ENCODE results near the gene FOXP2. TPM values are rescaled to one million over a fixed set of nuclear protein-coding genes. Genes with fewer than 3 reads are reported as not detected.

The FOXP2 gene
- total and polyA plus RNA-seq, 2 of the 13 experiments (the other 11 are each of a cell fraction or from before 2014, with no cell fraction given), result 0.90 TPM; not detected in 1

DNA sequence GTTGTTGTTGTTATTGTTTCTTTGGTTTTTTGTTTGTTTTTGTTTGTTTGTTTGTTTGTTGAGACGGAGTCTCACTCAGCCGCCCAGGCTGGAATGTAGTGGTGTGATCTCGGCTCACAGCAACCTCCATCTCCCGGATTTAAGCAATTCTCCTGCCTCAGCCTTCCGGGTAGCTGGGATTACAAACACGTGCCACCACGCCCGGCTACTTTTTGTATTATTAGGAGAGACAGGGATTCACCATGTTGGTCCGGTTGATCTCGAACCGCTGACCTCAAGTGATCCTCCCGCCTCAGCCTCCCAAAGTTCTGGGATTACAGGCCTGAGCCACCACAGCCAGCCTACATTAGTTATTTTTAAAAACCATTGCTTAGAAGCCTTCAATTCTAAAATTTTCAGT, 45.0 kb downstream of the FOXP2 start:
- no peak overlapping the region for H3K4me3 ChIP-seq (replicated peaks in 1 of 3; ENCODE audit: insufficient read depth in 1 of 3, low read depth in 2 of 3, low read length in 3 of 3)
- H3K36me3 ChIP-seq (replicated peaks in 1 of 2; ENCODE audit: control insufficient read depth in 1 of 2, insufficient read depth in 2 of 2, low read length in 2 of 2), result no peaks in the 10 kb centered on the region
- H4K20me1 ChIP-seq (ENCODE audit: insufficient read depth, low read length), result no peaks in the 10 kb centered on the region
- no peak for ATAC-seq
- H3K27ac ChIP-seq (ENCODE audit: extremely low read length, insufficient read depth, low read length), result no peak overlapping the region
- no peak overlapping the region for H3K4me2 ChIP-seq (ENCODE audit: low read depth, low read length)
- BruUV-seq (replicated peaks), result no TSS peak
- TF ChIP-seq ZNF350 (CRISPR knock-in tag; IDR thresholded peaks at IDR 0.05; ENCODE audit: borderline replicate concordance, low read depth), result no peak
- TF ChIP-seq KAT8 (CRISPR knock-in tag; IDR thresholded peaks at IDR 0.05), result no peak
- no peak for TF ChIP-seq ZNF792 (CRISPR knock-in tag; IDR thresholded peaks at IDR 0.05)
- TF ChIP-seq, protein P1, sequence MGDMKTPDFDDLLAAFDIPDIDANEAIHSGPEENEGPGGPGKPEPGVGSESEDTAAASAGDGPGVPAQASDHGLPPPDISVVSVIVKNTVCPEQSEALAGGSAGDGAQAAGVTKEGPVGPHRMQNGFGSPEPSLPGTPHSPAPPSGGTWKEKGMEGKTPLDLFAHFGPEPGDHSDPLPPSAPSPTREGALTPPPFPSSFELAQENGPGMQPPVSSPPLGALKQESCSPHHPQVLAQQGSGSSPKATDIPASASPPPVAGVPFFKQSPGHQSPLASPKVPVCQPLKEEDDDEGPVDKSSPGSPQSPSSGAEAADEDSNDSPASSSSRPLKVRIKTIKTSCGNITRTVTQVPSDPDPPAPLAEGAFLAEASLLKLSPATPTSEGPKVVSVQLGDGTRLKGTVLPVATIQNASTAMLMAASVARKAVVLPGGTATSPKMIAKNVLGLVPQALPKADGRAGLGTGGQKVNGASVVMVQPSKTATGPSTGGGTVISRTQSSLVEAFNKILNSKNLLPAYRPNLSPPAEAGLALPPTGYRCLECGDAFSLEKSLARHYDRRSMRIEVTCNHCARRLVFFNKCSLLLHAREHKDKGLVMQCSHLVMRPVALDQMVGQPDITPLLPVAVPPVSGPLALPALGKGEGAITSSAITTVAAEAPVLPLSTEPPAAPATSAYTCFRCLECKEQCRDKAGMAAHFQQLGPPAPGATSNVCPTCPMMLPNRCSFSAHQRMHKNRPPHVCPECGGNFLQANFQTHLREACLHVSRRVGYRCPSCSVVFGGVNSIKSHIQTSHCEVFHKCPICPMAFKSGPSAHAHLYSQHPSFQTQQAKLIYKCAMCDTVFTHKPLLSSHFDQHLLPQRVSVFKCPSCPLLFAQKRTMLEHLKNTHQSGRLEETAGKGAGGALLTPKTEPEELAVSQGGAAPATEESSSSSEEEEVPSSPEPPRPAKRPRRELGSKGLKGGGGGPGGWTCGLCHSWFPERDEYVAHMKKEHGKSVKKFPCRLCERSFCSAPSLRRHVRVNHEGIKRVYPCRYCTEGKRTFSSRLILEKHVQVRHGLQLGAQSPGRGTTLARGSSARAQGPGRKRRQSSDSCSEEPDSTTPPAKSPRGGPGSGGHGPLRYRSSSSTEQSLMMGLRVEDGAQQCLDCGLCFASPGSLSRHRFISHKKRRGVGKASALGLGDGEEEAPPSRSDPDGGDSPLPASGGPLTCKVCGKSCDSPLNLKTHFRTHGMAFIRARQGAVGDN (CRISPR knock-in tag; IDR thresholded peaks at IDR 0.05), result no peak
- no peak for TF ChIP-seq ZBTB1 (CRISPR knock-in tag; IDR thresholded peaks at IDR 0.05; ENCODE audit: borderline replicate concordance)
- TF ChIP-seq, protein P2, sequence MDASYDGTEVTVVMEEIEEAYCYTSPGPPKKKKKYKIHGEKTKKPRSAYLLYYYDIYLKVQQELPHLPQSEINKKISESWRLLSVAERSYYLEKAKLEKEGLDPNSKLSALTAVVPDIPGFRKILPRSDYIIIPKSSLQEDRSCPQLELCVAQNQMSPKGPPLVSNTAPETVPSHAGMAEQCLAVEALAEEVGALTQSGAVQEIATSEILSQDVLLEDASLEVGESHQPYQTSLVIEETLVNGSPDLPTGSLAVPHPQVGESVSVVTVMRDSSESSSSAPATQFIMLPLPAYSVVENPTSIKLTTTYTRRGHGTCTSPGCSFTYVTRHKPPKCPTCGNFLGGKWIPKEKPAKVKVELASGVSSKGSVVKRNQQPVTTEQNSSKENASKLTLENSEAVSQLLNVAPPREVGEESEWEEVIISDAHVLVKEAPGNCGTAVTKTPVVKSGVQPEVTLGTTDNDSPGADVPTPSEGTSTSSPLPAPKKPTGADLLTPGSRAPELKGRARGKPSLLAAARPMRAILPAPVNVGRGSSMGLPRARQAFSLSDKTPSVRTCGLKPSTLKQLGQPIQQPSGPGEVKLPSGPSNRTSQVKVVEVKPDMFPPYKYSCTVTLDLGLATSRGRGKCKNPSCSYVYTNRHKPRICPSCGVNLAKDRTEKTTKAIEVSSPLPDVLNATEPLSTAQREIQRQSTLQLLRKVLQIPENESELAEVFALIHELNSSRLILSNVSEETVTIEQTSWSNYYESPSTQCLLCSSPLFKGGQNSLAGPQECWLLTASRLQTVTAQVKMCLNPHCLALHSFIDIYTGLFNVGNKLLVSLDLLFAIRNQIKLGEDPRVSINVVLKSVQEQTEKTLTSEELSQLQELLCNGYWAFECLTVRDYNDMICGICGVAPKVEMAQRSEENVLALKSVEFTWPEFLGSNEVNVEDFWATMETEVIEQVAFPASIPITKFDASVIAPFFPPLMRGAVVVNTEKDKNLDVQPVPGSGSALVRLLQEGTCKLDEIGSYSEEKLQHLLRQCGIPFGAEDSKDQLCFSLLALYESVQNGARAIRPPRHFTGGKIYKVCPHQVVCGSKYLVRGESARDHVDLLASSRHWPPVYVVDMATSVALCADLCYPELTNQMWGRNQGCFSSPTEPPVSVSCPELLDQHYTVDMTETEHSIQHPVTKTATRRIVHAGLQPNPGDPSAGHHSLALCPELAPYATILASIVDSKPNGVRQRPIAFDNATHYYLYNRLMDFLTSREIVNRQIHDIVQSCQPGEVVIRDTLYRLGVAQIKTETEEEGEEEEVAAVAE (CRISPR knock-in tag; IDR thresholded peaks at IDR 0.05; ENCODE audit: borderline replicate concordance), result no peak
- TF ChIP-seq YY1 (IDR thresholded peaks at IDR 0.05; ENCODE audit: insufficient read depth, insufficient replicate concordance, low read depth, low read length), result no peak
- TF ChIP-seq, protein P3, sequence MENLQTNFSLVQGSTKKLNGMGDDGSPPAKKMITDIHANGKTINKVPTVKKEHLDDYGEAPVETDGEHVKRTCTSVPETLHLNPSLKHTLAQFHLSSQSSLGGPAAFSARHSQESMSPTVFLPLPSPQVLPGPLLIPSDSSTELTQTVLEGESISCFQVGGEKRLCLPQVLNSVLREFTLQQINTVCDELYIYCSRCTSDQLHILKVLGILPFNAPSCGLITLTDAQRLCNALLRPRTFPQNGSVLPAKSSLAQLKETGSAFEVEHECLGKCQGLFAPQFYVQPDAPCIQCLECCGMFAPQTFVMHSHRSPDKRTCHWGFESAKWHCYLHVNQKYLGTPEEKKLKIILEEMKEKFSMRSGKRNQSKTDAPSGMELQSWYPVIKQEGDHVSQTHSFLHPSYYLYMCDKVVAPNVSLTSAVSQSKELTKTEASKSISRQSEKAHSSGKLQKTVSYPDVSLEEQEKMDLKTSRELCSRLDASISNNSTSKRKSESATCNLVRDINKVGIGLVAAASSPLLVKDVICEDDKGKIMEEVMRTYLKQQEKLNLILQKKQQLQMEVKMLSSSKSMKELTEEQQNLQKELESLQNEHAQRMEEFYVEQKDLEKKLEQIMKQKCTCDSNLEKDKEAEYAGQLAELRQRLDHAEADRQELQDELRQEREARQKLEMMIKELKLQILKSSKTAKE (CRISPR knock-in tag; IDR thresholded peaks at IDR 0.05; ENCODE audit: borderline replicate concordance), result no peak
- TF ChIP-seq, protein P4, sequence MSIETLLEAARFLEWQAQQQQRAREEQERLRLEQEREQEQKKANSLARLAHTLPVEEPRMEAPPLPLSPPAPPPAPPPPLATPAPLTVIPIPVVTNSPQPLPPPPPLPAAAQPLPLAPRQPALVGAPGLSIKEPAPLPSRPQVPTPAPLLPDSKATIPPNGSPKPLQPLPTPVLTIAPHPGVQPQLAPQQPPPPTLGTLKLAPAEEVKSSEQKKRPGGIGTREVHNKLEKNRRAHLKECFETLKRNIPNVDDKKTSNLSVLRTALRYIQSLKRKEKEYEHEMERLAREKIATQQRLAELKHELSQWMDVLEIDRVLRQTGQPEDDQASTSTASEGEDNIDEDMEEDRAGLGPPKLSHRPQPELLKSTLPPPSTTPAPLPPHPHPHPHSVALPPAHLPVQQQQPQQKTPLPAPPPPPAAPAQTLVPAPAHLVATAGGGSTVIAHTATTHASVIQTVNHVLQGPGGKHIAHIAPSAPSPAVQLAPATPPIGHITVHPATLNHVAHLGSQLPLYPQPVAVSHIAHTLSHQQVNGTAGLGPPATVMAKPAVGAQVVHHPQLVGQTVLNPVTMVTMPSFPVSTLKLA (IDR thresholded peaks at IDR 0.05), result no peak
- no peak for TF ChIP-seq EHMT2 (IDR thresholded peaks at IDR 0.05; ENCODE audit: borderline replicate concordance, low read depth, low read length)
- no peaks in the 10 kb centered on the region for H3K9me3 ChIP-seq (ENCODE audit: low read length)
- no peaks in the 10 kb centered on the region for H3K27me3 ChIP-seq (ENCODE audit: control insufficient read depth in 1 of 2, insufficient read depth in 2 of 2, low read length in 2 of 2)
- H3K9ac ChIP-seq (ENCODE audit: insufficient read depth, low read depth, low read length), result no peak overlapping the region
- CTCF ChIA-PET (ENCODE audit: low intra/inter-chr PET ratio, low total read pairs), result no interaction called here
- intact Hi-C loops (cut with micrococcal nuclease; ENCODE audit: unreplicated experiment) (no loop called here), in situ Hi-C loops (cut with HindIII; ENCODE audit: extremely low pct_ligation_motif_present, low pct_unique_long_range_greater_than_20kb) (no loop called here)
- DNase-seq (ENCODE audit: low spot score), result no peak
- no peak for FAIRE-seq
- H3K4me1 ChIP-seq (ENCODE audit: insufficient read depth, low read length), result no peaks in the 10 kb centered on the region
- WGBS (ENCODE audit: low lambda C conversion rate), result 64% methylated on average over 12 of the region's 12 CpGs
- POLR2A ChIA-PET, result no interaction called here
- H2AFZ ChIP-seq (ENCODE audit: low read length), result no peak overlapping the region
- no peaks in the 10 kb centered on the region for H3K79me2 ChIP-seq (ENCODE audit: insufficient read depth, low read length)
